Astrocyte of the spinal cord (primary cell): Measurements from ENCODE around the gene FIGLA.
"Not testable (repeated sequence)": the region's sequence is repeated elsewhere in the genome, so short reads cannot be mapped to it uniquely, and the experiment has no call there.

Source experiments
- DNase-seq: peaks from one replicate; pipeline ENCODE4 v3.0.0; 2011; ENCODE audit warnings: low read depth, low spot score
- H3K4me3 ChIP-seq: 2 replicates; pipeline ENCODE4 v1.5.1; 2011; ENCODE audit warnings: low read depth, mild to moderate bottlenecking, low read length, moderate library complexity
- in situ Hi-C: cut with HindIII; loops from 2 replicates; pipeline ENCODE4 v1.10.0; 2017; ENCODE audit warnings: low sequenced_read_pairs
- TF ChIP-seq, protein P1 (sequence below): IDR thresholded peaks from 2 replicates; pipeline ENCODE4 v1.5.1; 2012; ENCODE audit warnings: low read depth, mild to moderate bottlenecking, low read length, inconsistent platforms

FIGLA gene

DNA sequence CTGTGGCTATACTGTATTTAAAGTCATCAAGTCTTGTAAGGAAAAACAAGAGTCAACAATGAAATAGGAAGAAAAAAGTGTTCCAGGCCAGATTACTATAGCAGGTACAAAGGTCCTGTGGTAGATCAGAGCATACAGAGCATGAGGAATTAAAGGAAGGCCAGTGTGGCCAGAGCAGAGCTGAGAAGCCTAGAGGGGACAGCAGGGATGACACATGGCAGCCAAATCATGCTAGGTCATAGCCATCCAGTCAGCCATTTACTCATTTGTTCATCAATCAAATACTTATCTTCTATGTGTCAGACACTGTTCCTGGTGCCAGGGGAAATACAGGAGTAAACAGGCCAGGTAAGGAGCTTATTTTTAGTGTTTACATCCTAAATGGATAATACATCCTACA lies 46.8 kb downstream of the FIGLA start:
- TF ChIP-seq, protein P1, sequence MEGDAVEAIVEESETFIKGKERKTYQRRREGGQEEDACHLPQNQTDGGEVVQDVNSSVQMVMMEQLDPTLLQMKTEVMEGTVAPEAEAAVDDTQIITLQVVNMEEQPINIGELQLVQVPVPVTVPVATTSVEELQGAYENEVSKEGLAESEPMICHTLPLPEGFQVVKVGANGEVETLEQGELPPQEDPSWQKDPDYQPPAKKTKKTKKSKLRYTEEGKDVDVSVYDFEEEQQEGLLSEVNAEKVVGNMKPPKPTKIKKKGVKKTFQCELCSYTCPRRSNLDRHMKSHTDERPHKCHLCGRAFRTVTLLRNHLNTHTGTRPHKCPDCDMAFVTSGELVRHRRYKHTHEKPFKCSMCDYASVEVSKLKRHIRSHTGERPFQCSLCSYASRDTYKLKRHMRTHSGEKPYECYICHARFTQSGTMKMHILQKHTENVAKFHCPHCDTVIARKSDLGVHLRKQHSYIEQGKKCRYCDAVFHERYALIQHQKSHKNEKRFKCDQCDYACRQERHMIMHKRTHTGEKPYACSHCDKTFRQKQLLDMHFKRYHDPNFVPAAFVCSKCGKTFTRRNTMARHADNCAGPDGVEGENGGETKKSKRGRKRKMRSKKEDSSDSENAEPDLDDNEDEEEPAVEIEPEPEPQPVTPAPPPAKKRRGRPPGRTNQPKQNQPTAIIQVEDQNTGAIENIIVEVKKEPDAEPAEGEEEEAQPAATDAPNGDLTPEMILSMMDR: no peak
- in situ Hi-C loops: no loop called here
- H3K4me3 ChIP-seq: no peak overlapping the region
- DNase-seq: no peak

DNA sequence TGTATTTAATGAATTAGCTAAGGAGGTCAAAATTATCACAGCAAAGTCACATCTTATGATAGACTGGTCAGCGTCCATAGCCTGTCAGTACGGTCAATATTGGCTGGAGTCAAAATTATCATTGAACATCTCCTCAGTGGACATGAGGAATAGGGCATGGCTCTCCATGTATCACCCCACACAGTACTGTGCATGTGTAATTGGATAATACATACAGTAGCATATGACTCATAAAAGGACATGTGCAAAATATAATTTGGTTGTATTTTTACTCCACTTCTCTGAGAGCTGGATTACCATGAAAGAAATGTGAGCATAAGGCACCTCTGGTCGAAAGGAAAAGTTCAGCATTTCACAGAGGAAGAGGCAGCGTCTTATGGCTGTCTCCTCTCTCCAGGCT lies 47.4 kb downstream of the FIGLA start:
- DNase-seq: no peak
- H3K4me3 ChIP-seq: no peak overlapping the region
- in situ Hi-C loops: no loop called here
- TF ChIP-seq, protein P1: no peak

DNA sequence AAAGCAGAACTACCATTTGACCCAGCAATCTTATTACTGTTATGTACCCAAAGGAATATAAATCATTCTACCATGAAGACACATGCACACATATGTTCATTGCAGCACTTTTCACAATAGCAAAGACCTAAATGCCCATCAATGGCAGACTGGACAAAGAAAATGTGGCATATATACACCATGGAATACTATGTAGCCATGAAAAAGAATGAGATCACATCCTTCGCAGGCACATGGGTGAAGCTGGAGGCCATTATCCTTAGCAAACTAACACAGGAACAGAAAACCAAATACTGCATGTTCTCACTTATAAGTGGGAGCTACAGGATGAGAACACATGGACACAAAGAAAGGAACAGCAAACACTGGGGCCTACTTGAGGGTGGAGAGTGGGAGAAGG lies 51.0 kb downstream of the FIGLA start:
- DNase-seq, in situ Hi-C loops, H3K4me3 ChIP-seq: not testable (repeated sequence)

DNA sequence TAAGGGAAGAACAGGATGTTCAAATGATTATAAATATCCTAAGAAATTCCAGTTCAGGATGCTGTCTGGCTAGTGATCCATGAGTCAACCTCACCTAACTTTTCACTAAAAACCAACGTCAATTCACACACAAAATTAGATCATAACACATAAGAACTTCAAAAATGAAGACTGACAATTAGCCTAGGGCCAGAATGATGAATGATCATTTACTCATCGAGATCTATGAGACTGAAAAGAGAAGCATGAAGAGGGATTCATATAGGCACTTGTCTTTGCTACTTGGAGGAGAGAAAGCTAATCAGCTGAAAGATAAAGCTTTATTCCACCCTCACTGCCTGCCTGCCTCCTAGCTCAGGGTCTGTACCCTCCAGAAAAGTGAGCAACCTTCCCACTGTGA lies 52.3 kb downstream of the FIGLA start:
- no peak overlapping the region for H3K4me3 ChIP-seq
- DNase-seq: no peak
- TF ChIP-seq, protein P1: no peak
- in situ Hi-C loops: no loop called here

DNA sequence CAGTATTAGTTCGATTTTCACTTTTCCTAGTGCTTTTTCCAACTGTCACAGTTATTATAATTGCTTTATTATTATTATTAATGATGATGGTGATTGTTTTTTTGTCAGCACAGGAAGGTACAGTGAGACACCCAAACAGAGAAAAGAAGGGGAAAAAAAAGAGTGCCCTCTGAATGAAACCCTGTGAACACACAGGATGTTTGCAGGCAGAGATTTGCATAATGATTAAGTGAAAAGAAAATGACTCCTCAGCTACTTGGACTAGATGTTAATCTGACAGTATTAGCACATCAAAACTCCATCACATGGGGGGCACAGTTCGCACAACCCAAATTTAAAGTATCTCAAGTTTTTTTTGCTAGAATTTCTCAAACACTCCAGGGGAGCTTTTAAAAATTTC lies 55.4 kb downstream of the FIGLA start:
- TF ChIP-seq, protein P1: no peak
- H3K4me3 ChIP-seq: no peak overlapping the region
- DNase-seq: no peak
- in situ Hi-C loops: no loop called here

DNA sequence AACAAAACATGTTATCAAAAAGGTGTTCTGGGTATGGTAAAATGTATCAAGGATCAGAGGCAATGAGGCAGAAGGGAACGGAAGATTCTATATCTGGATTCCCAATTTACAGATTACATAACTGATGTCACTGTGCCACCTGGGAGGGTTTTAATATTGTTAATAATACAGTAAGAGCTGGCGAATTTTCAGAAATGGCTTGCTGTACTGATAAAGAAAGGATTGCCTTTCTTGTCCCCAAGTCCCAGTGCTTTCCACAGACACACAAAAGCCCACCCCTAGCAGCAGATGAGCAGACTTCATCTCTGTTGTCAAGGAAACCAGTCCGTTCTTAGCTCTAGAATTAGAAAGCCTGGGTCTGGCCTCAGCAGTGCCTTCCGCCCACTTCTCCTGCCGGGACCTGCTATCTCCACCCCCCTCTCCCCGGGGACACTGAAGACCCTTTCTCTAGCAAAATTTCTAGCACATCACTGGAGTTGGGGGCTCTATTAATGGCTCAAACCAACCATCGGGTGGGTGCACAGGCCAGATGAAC lies 56.7 kb downstream of the FIGLA start:
- no peak overlapping the region for H3K4me3 ChIP-seq
- in situ Hi-C loops: no loop called here
- TF ChIP-seq, protein P1: no peak
- no peak for DNase-seq

DNA sequence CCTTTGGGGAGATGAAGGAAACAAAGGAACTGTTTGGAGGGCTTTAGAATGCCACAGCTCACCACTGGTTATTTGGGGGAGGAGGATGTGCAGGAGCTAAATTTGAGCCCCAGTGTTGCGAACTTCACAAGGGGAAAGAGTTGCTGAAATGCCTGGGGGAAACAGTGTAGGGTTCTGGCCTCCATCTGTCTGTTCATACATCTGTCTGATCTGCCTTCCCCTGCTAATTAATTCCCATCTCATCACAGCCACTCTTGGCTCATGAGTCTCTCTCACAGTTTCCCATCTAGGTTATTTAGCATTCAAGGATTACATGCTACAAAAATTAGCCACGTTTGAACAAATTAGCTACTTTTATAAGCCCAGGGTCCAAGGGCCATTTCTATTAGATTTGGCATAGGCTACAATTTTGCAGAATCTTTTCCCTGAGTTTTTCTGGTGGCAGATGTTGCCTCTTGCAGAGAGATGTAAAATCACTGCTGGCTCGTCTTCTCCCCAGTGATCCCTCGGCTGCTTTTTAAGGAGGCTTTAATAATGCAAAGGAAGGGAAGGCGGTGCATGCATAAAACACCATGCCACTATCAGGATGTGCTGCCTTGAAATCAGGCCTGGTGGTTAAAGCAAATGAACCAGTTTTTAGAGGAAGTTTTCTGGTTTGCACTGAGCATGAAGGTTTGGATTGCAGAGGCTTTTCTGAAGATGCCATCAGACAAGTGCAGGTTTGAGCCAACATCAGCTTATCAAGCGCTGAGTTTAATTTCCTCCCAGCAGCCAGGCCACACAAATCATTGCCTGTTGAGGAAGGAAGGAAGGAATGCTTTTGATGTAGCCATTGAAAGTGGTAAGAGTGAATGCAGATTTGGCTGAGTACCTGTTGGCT lies 57.4 kb downstream of the FIGLA start:
- H3K4me3 ChIP-seq: no peak overlapping the region
- no peak for DNase-seq
- TF ChIP-seq, protein P1: no peak
- in situ Hi-C loops: no loop called here
